Activated CD8-positive, alpha-beta T cell treated with anti-CD3 and anti-CD28 coated beads, Interleukin-2, amount 10 ng/mL, durations not matched to agents 7 days and 5 days (primary cell): Measurements from ENCODE around the gene SURF1. TPM values are rescaled to one million over a fixed set of nuclear protein-coding genes. Genes with fewer than 3 reads are reported as not detected.
A peak's percentile ranks its signal among the peaks of the same experiment; 100 is the strongest.

ENCODE experiments used
- ATAC-seq: fragments of 150-1000 bp; cut with Tn5 transposase; one replicate; pipeline ENCODE4 v1.10.0; 2021; ENCODE audit warnings: moderate library complexity
- CTCF ChIA-PET: fragments of 350-600 bp; sonication (Branson Sonifier 250); formaldehyde crosslinking; loops from one replicate; lab custom pipeline; 2021; ENCODE audit warnings: antibody characterized with exemption; lab: Charles Lee
- POLR2A ChIA-PET: fragments of 350-600 bp; sonication (Branson Sonifier 250); formaldehyde crosslinking; loops from one replicate; lab custom pipeline; 2021; ENCODE audit warnings: antibody characterized with exemption; lab: Charles Lee
- DNase-seq: peaks from one replicate; pipeline ENCODE4 v3.0.0-alpha.2; 2020
- H3K27ac Mint-ChIP-seq: one replicate; pipeline ENCODE4 v1.8.0; 2021; ENCODE audit warnings: mild to moderate bottlenecking, mixed read lengths
- H3K27me3 Mint-ChIP-seq: one replicate; pipeline ENCODE4 v1.8.0; 2021; ENCODE audit warnings: low read depth, mixed read lengths
- H3K36me3 Mint-ChIP-seq: one replicate; pipeline ENCODE4 v1.8.0; 2021; ENCODE audit warnings: low read depth, mixed read lengths
- H3K4me1 Mint-ChIP-seq: one replicate; pipeline ENCODE4 v1.8.0; 2021; ENCODE audit warnings: low read depth, mixed read lengths
- H3K4me3 Mint-ChIP-seq: one replicate; pipeline ENCODE4 v1.8.0; 2021; ENCODE audit warnings: mild to moderate bottlenecking, mixed read lengths
- H3K9me3 Mint-ChIP-seq: one replicate; pipeline ENCODE4 v1.8.0; 2022; ENCODE audit warnings: mixed read lengths; ENCODE audit not compliant: insufficient read depth
- total RNA-seq, 2 experiments: library from RNA; stranded (reverse); gene quantifications; one replicate each; pipeline ENCODE4 v1.2.3, GENCODE V29; 2021

The SURF1 gene
- total RNA-seq, 2 experiments from 2014 or later: 37.4 to 39.1 TPM

GRCh38 chr9:133351526-133351907, 4.8 kb downstream of the SURF1 start:
- ChIA-PET CTCF (interaction anchor here (1.1 to 4.3 kb wide), 6 partner anchors 11 to 166 kb away, joined by 3 to 29 read pairs (median 4); no protein-coding TSS in a partner anchor), POLR2A (interaction anchor here (1.1 to 9.1 kb wide), 3 partner anchors 8 to 22 kb away, joined by 3 to 192 read pairs (median 4); partner anchors contain the start of genes STKLD1 and SURF4)
- Mint-ChIP-seq H3K27me3 (no peaks in the 10 kb centered on the region), H3K9me3 (no peaks in the 10 kb centered on the region), H3K4me1 (peaks cover 64% of the 10 kb centered on the region), H3K27ac (no peak overlapping the region), H3K4me3 (no peak overlapping the region), H3K36me3 (peaks cover 48% of the 10 kb centered on the region)
- ATAC-seq (no peak), DNase-seq (no peak)

GRCh38 chr9:133349965-133350616, 6.2 kb downstream of the SURF1 start:
- ChIA-PET POLR2A (interaction anchor here (3.8 to 9.1 kb wide), 2 partner anchors 10 to 23 kb away, joined by 16 to 192 read pairs; partner anchors contain the start of genes STKLD1 and SURF4), CTCF (interaction anchor here (1.1 to 4.3 kb wide), 3 partner anchors 9 to 56 kb away, joined by 3 to 29 read pairs (median 3); no protein-coding TSS in a partner anchor)
- Mint-ChIP-seq H3K4me3 (peak overlapping the region; percentile 48), H3K27me3 (no peaks in the 10 kb centered on the region), H3K9me3 (no peaks in the 10 kb centered on the region), H3K27ac (peak overlapping the region; percentile 98), H3K36me3 (peaks cover 57% of the 10 kb centered on the region), H3K4me1 (peaks cover 70% of the 10 kb centered on the region)
- no peak for ATAC-seq
- DNase-seq: no peak

GRCh38 chr9:133348718-133349573, 7.3 kb downstream of the SURF1 start:
- H3K27ac Mint-ChIP-seq: peak overlapping the region; percentile 98
- peaks cover 62% of the 10 kb centered on the region for H3K36me3 Mint-ChIP-seq
- H3K27me3 Mint-ChIP-seq: no peaks in the 10 kb centered on the region
- DNase-seq (no peak), ATAC-seq (no peak)
- ChIA-PET POLR2A (interaction anchor here (1.0 to 9.1 kb wide), 15 partner anchors 8 to 232 kb away, joined by 3 to 192 read pairs (median 5); partner anchors contain the start of genes SLC2A6, STKLD1, SURF1 and SURF2), CTCF (interaction anchor here (0.7 to 2.1 kb wide), 6 partner anchors 9 to 162 kb away, joined by 3 to 13 read pairs (median 6); no protein-coding TSS in a partner anchor)
- peak overlapping the region; percentile 99 for H3K4me3 Mint-ChIP-seq
- no peaks in the 10 kb centered on the region for H3K9me3 Mint-ChIP-seq
- peaks cover 61% of the 10 kb centered on the region for H3K4me1 Mint-ChIP-seq

- peak; percentile 84 for ATAC-seq
- DNase-seq: peak; percentile 96
- peaks cover 61% of the 10 kb centered on the region for H3K36me3 Mint-ChIP-seq
- H3K4me3 Mint-ChIP-seq: peak within 1 kb of the TSS; percentile 99
- CTCF ChIA-PET: interaction anchor here (0.7 to 2.1 kb wide), 11 partner anchors 8 to 204 kb away, joined by 3 to 13 read pairs (median 3); no protein-coding TSS in a partner anchor
- H3K27me3 Mint-ChIP-seq: no peaks in the 10 kb centered on the region
- H3K9me3 Mint-ChIP-seq: no peaks in the 10 kb centered on the region
- H3K4me1 Mint-ChIP-seq: peaks cover 59% of the 10 kb centered on the region
- H3K27ac Mint-ChIP-seq: peak within 1 kb of the TSS; percentile 98
- POLR2A ChIA-PET: interaction anchor here (1.0 to 9.1 kb wide), 18 partner anchors 8 to 816 kb away, joined by 3 to 192 read pairs (median 4); partner anchors contain the start of genes RNU6ATAC, SLC2A6, STKLD1 and SURF1
These were observed 8.1 kb downstream of the SURF1 start, which contains the start of the genes MED22 and RPL7A for GRCh38 chr9:133347985-133348717. TSS of gene MED22 (minus strand) at chr9:133348131. CDS start at chr9:133346662, 1,469 bp downstream. TSS of gene RPL7A (plus strand) at chr9:133348218. CDS start at chr9:133348244, 26 bp downstream.

- DNase-seq (peak; percentile 53), ATAC-seq (peak; percentile 59)
- CTCF ChIA-PET: interaction anchor here (0.7 to 2.1 kb wide), 10 partner anchors 8 to 203 kb away, joined by 3 to 13 read pairs (median 4); no protein-coding TSS in a partner anchor
- Mint-ChIP-seq H3K27ac (peak overlapping the region; percentile 98), H3K9me3 (no peaks in the 10 kb centered on the region), H3K4me3 (peak overlapping the region; percentile 99), H3K4me1 (peaks cover 55% of the 10 kb centered on the region), H3K27me3 (no peaks in the 10 kb centered on the region), H3K36me3 (peaks cover 61% of the 10 kb centered on the region)
- POLR2A ChIA-PET: interaction anchor here (1.0 to 9.1 kb wide), 15 partner anchors 8 to 817 kb away, joined by 3 to 192 read pairs (median 5); partner anchors contain the start of genes RNU6ATAC, SLC2A6, STKLD1 and SURF1
These were observed 8.7 kb downstream of the SURF1 start for GRCh38 chr9:133347515-133347984.

GRCh38 chr9:133346021-133346785, 10.1 kb downstream of the SURF1 start:
- ATAC-seq (no peak), DNase-seq (no peak)
- Mint-ChIP-seq H3K4me3 (peak overlapping the region; percentile 99), H3K27me3 (no peaks in the 10 kb centered on the region), H3K4me1 (peaks cover 56% of the 10 kb centered on the region), H3K27ac (peak overlapping the region; percentile 91), H3K9me3 (no peaks in the 10 kb centered on the region), H3K36me3 (peaks cover 61% of the 10 kb centered on the region)
- CTCF ChIA-PET: interaction anchor here (1.1 to 1.5 kb wide), 2 partner anchors 9 to 59 kb away, joined by 3 read pairs; no protein-coding TSS in a partner anchor
- POLR2A ChIA-PET: interaction anchor here (0.5 to 9.1 kb wide), 5 partner anchors 10 to 27 kb away, joined by 3 to 192 read pairs (median 5); partner anchors contain the start of genes STKLD1, SURF1, SURF2 and SURF4

- peaks cover 58% of the 10 kb centered on the region for H3K4me1 Mint-ChIP-seq
- ChIA-PET CTCF (interaction anchor here (1.5 kb wide), 1 partner anchor 59 kb away, joined by 3 read pairs; no protein-coding TSS in a partner anchor), POLR2A (interaction anchor here (2.2 to 9.1 kb wide), 2 partner anchors 20 to 28 kb away, joined by 5 to 192 read pairs; partner anchors contain the start of genes STKLD1 and SURF4)
- H3K27me3 Mint-ChIP-seq: no peaks in the 10 kb centered on the region
- H3K9me3 Mint-ChIP-seq: no peaks in the 10 kb centered on the region
- peaks cover 63% of the 10 kb centered on the region for H3K36me3 Mint-ChIP-seq
- no peak for DNase-seq
- no peak overlapping the region for H3K4me3 Mint-ChIP-seq
- H3K27ac Mint-ChIP-seq: no peak overlapping the region
- no peak for ATAC-seq
These were observed 10.7 kb downstream of the SURF1 start for GRCh38 chr9:133345596-133345995.

- no peak for ATAC-seq
- Mint-ChIP-seq H3K27me3 (no peaks in the 10 kb centered on the region), H3K9me3 (no peaks in the 10 kb centered on the region), H3K27ac (no peak overlapping the region), H3K4me1 (peaks cover 58% of the 10 kb centered on the region), H3K4me3 (no peak overlapping the region), H3K36me3 (peaks cover 63% of the 10 kb centered on the region)
- DNase-seq: no peak
- ChIA-PET POLR2A (interaction anchor here (1.7 to 9.1 kb wide), 3 partner anchors 11 to 29 kb away, joined by 5 to 192 read pairs (median 5); partner anchors contain the start of genes STKLD1 and SURF4), CTCF (interaction anchor here (3.9 kb wide), 1 partner anchor 27 kb away, joined by 21 read pairs; no protein-coding TSS in a partner anchor)
These were observed 11.3 kb downstream of the SURF1 start for GRCh38 chr9:133344979-133345378.

- Mint-ChIP-seq H3K36me3 (peaks cover 63% of the 10 kb centered on the region), H3K27ac (no peak overlapping the region), H3K9me3 (no peaks in the 10 kb centered on the region), H3K4me3 (no peak overlapping the region), H3K27me3 (no peaks in the 10 kb centered on the region), H3K4me1 (peaks cover 58% of the 10 kb centered on the region)
- ChIA-PET CTCF (interaction anchor here (3.9 kb wide), 1 partner anchor 27 kb away, joined by 21 read pairs; no protein-coding TSS in a partner anchor), POLR2A (interaction anchor here (0.6 to 9.1 kb wide), 5 partner anchors 9 to 130 kb away, joined by 3 to 192 read pairs (median 3); partner anchors contain the start of genes STKLD1 and SURF4)
- DNase-seq (no peak), ATAC-seq (no peak)
These were observed 12.2 kb downstream of the SURF1 start for GRCh38 chr9:133344071-133344470.
